H9 (cell line): Measurements from ENCODE around the gene WDR43. TPM values are rescaled to one million over a fixed set of nuclear protein-coding genes. Genes with fewer than 3 reads are reported as not detected.

ENCODE experiments used
- DNase-seq: peaks from one replicate; pipeline ENCODE4 v3.0.0-alpha.2; 2017
- H2AFZ ChIP-seq: one replicate; pipeline ENCODE4 v1.6.1; 2013; ENCODE audit warnings: mild to moderate bottlenecking, low read length, control low read depth, moderate library complexity
- H2AK5ac ChIP-seq: 2 replicates; pipeline ENCODE4 v1.6.1; 2013; ENCODE audit warnings: low read length, control low read depth, mixed read lengths; ENCODE audit not compliant: insufficient read length
- H2BK120ac ChIP-seq: one replicate; pipeline ENCODE4 v1.6.1; 2013; ENCODE audit warnings: low read depth, mild to moderate bottlenecking, low read length, control low read depth, inconsistent platforms; ENCODE audit not compliant: poor library complexity, severe bottlenecking
- H2BK12ac ChIP-seq: 2 replicates; pipeline ENCODE4 v1.6.1; 2013; ENCODE audit warnings: low read length, control low read depth, mixed read lengths, low read depth; ENCODE audit not compliant: insufficient read length
- H2BK15ac ChIP-seq: 2 replicates; pipeline ENCODE4 v1.6.1; 2013; ENCODE audit warnings: low read depth, low read length, control low read depth
- H2BK20ac ChIP-seq: one replicate; pipeline ENCODE4 v1.6.1; 2013; ENCODE audit warnings: low read depth, mild to moderate bottlenecking, low read length, control low read depth, inconsistent platforms; ENCODE audit not compliant: poor library complexity, severe bottlenecking
- H2BK5ac ChIP-seq: 2 replicates; pipeline ENCODE4 v1.6.1; 2013; ENCODE audit warnings: low read length, control low read depth, mixed read lengths; ENCODE audit not compliant: insufficient read length
- H3K14ac ChIP-seq: 2 replicates; pipeline ENCODE4 v1.6.1; 2013; ENCODE audit warnings: low read length, control low read depth; ENCODE audit not compliant: insufficient read depth
- H3K18ac ChIP-seq: 2 replicates; pipeline ENCODE4 v1.6.1; 2013; ENCODE audit warnings: low read depth, mild to moderate bottlenecking, mixed read lengths, low read length, control low read depth; ENCODE audit not compliant: insufficient read length
- H3K23ac ChIP-seq: 2 replicates; pipeline ENCODE4 v1.6.1; 2013; ENCODE audit warnings: low read length, control low read depth, mixed read lengths, low read depth; ENCODE audit not compliant: insufficient read length
- H3K23me2 ChIP-seq: 2 replicates; pipeline ENCODE4 v1.6.1; 2013; ENCODE audit warnings: low read depth, mild to moderate bottlenecking, mixed read lengths, low read length, control low read depth; ENCODE audit not compliant: insufficient read length, poor library complexity, severe bottlenecking
- H3K27ac ChIP-seq: 2 replicates; pipeline ENCODE4 v1.5.1; 2013; ENCODE audit warnings: low read length, control low read depth, mixed read lengths, low read depth; ENCODE audit not compliant: insufficient read length
- H3K27me3 ChIP-seq: 2 replicates; pipeline ENCODE4 v1.6.1; 2013; ENCODE audit warnings: low read length, control low read depth, inconsistent platforms; ENCODE audit not compliant: insufficient read depth
- H3K4ac ChIP-seq: 2 replicates; pipeline ENCODE4 v1.6.1; 2013; ENCODE audit warnings: low read depth, mild to moderate bottlenecking, control low read depth, inconsistent platforms, low read length, moderate library complexity
- H3K4me1 ChIP-seq: 2 replicates; pipeline ENCODE4 v1.6.1; 2013; ENCODE audit warnings: low read length, control low read depth, inconsistent platforms; ENCODE audit not compliant: insufficient read depth
- H3K4me2 ChIP-seq: 2 replicates; pipeline ENCODE4 v1.6.1; 2013; ENCODE audit warnings: low read length, control low read depth, mixed read lengths; ENCODE audit not compliant: insufficient read length, insufficient read depth
- H3K56ac ChIP-seq: 2 replicates; pipeline ENCODE4 v1.6.1; 2013; ENCODE audit warnings: low read depth, mild to moderate bottlenecking, mixed read lengths, low read length, control low read depth; ENCODE audit not compliant: insufficient read length
- H3K79me1 ChIP-seq: 2 replicates; pipeline ENCODE4 v1.6.1; 2013; ENCODE audit warnings: low read depth, mild to moderate bottlenecking, moderate library complexity, low read length, control low read depth, inconsistent platforms; ENCODE audit not compliant: insufficient read depth, poor library complexity, severe bottlenecking
- H3K79me2 ChIP-seq: 2 replicates; pipeline ENCODE4 v1.6.1; 2013; ENCODE audit warnings: low read length, control low read depth, inconsistent platforms; ENCODE audit not compliant: insufficient read depth
- H3K9ac ChIP-seq: 2 replicates; pipeline ENCODE4 v1.6.1; 2013; ENCODE audit warnings: low read length, control low read depth, mixed read lengths; ENCODE audit not compliant: insufficient read length; ENCODE audit errors: extremely low read depth
- H3K9me3 ChIP-seq: one replicate; pipeline ENCODE4 v1.6.1; 2013; ENCODE audit warnings: low read depth, low read length, inconsistent platforms; ENCODE audit not compliant: control insufficient read depth
- H3T11ph ChIP-seq: one replicate; pipeline ENCODE4 v1.6.1; 2013; ENCODE audit warnings: mild to moderate bottlenecking, low read length, control low read depth, inconsistent platforms
- H4K20me1 ChIP-seq: one replicate; pipeline ENCODE4 v1.6.1; 2013; ENCODE audit not compliant: control insufficient read depth, insufficient read length, insufficient read depth
- H4K5ac ChIP-seq: 2 replicates; pipeline ENCODE4 v1.6.1; 2013; ENCODE audit warnings: low read depth, mild to moderate bottlenecking, mixed read lengths, low read length, control low read depth; ENCODE audit not compliant: insufficient read length
- H4K8ac ChIP-seq: replicated peaks from 2 replicates; pipeline ENCODE4 v1.6.1; 2013; ENCODE audit warnings: low read length, control low read depth, mixed read lengths, low read depth; ENCODE audit not compliant: insufficient read length
- H4K91ac ChIP-seq: 2 replicates; pipeline ENCODE4 v1.6.1; 2013; ENCODE audit warnings: low read depth, mild to moderate bottlenecking, moderate library complexity, mixed read lengths, low read length, control low read depth; ENCODE audit not compliant: insufficient read length
- H3K27ac Mint-ChIP-seq, 3 experiments: 2 replicates in 2 of 3; 3 replicates in 1 of 3; pipeline ENCODE4 v1.8.0; 2020 to 2021; ENCODE audit warnings: mixed read lengths in 3 of 3, mild to moderate bottlenecking in 1 of 3, moderate library complexity in 1 of 3
- H3K27me3 Mint-ChIP-seq: 2 replicates; pipeline ENCODE4 v1.8.0; 2021; ENCODE audit warnings: low read depth, mild to moderate bottlenecking, moderate library complexity, mixed read lengths
- H3K36me3 Mint-ChIP-seq, 3 experiments: 2 replicates in 2 of 3; 3 replicates in 1 of 3; pipeline ENCODE4 v1.8.0; 2020 to 2021; ENCODE audit warnings: low read depth in 3 of 3, mixed read lengths in 3 of 3; ENCODE audit not compliant: insufficient read depth in 1 of 3
- H3K4me1 Mint-ChIP-seq, 2 experiments: 2 replicates each; pipeline ENCODE4 v1.8.0; 2020; ENCODE audit warnings: mixed read lengths in 2 of 2
- H3K4me3 Mint-ChIP-seq, 2 experiments: 2 replicates in 1 of 2; 3 replicates in 1 of 2; pipeline ENCODE4 v1.8.0; 2020 to 2021; ENCODE audit warnings: mild to moderate bottlenecking in 2 of 2, mixed read lengths in 2 of 2, moderate library complexity in 1 of 2
- H3K9me3 Mint-ChIP-seq, 2 experiments: 2 replicates in 1 of 2; 3 replicates in 1 of 2; pipeline ENCODE4 v1.8.0; 2020; ENCODE audit warnings: mild to moderate bottlenecking in 2 of 2, mixed read lengths in 2 of 2, moderate library complexity in 1 of 2
- CTCF ChIP-seq: fragments of 200-600 bp; sonication (generic); conservative IDR thresholded peaks from 3 replicates; pipeline ENCODE4 v1.8.0; 2021; ENCODE audit warnings: antibody characterized with exemption, mild to moderate bottlenecking
- WGBS: extraction: QIAGEN DNeasy Blood & Tissue Kit; methylation state at CpG from one replicate; pipeline ENCODE4 v1.1.7; 2013; ENCODE audit warnings: missing lambda C conversion rate, low lambda C conversion rate, mixed read lengths; ENCODE audit not compliant: insufficient read length; ENCODE audit errors: extremely low coverage; 5-methylcytosine and 5-hydroxymethylcytosine counted together
- total RNA-seq: library from RNA; stranded (reverse); gene quantifications from 2 replicates; pipeline ENCODE4 v1.2.1, GENCODE V29; 2021

Gene WDR43
- total RNA-seq, 1 experiment from 2014 or later, result 186 TPM

- H3K27ac ChIP-seq, result no peak overlapping the region
- no peak overlapping the region for H3K4me2 ChIP-seq
- H4K5ac ChIP-seq, result no peak overlapping the region
- no peak overlapping the region for H3T11ph ChIP-seq
- H3K56ac ChIP-seq, result no peak overlapping the region
- H3K4me1 ChIP-seq, result no peaks in the 10 kb centered on the region
- H2BK15ac ChIP-seq, result no peak overlapping the region
- Mint-ChIP-seq H3K4me1 (no peaks in the 10 kb centered on the region; a peak in 1 of 4 replicates), H3K9me3 (no peaks in the 10 kb centered on the region), H3K27ac (no peak overlapping the region), H3K4me3 (no peak overlapping the region), H3K27me3 (no peaks in the 10 kb centered on the region; the same call in 1 of the 2 replicates), H3K36me3 (no peaks in the 10 kb centered on the region)
- no peaks in the 10 kb centered on the region for H3K79me2 ChIP-seq
- no peak overlapping the region for H2AK5ac ChIP-seq
- H3K9ac ChIP-seq, result no peak overlapping the region
- H3K27me3 ChIP-seq, result no peaks in the 10 kb centered on the region; the same call in 1 of the 2 replicates
- H2BK20ac ChIP-seq, result no peak overlapping the region
- no peak overlapping the region for H3K23ac ChIP-seq
- no peaks in the 10 kb centered on the region for H3K23me2 ChIP-seq
- no peak for DNase-seq
- no peaks in the 10 kb centered on the region for H3K9me3 ChIP-seq
- H3K79me1 ChIP-seq, result no peaks in the 10 kb centered on the region
- no peak overlapping the region for H3K18ac ChIP-seq
- WGBS, result no CpG with 5 or more reads among the region's 16 CpGs
- no peak overlapping the region for H3K4ac ChIP-seq
- no peak overlapping the region for H4K91ac ChIP-seq
- H2BK5ac ChIP-seq, result no peak overlapping the region
- H3K14ac ChIP-seq, result no peak overlapping the region
- H2BK12ac ChIP-seq, result no peak overlapping the region
- H2AFZ ChIP-seq, result no peak overlapping the region
- H4K20me1 ChIP-seq, result no peaks in the 10 kb centered on the region
- no peak overlapping the region for H4K8ac ChIP-seq
- TF ChIP-seq CTCF, result no peak
- H2BK120ac ChIP-seq, result no peak overlapping the region
These were observed 96.0 kb downstream of the WDR43 start for GRCh38 chr2:28990445-28990844.
